Caco-2 (cell line): Measurements from ENCODE around the gene LEMD2. TPM values are rescaled to one million over a fixed set of nuclear protein-coding genes. Genes with fewer than 3 reads are reported as not detected.

Experiments used
- BruUV-seq: library from RNA; stranded (reverse); fragments of 400-500 nt; replicated peaks from 2 replicates; lab custom pipeline; 2021; lab: Mats Ljungman, UMichigan
- CTCF ChIA-PET: fragments of 300-600 bp; sonication (Branson Sonifier 250); formaldehyde crosslinking; loops from one replicate; lab custom pipeline; 2022; ENCODE audit warnings: antibody characterized with exemption; lab: Charles Lee
- POLR2A ChIA-PET: fragments of 300-600 bp; sonication (Branson Sonifier 250); formaldehyde crosslinking; loops from one replicate; lab custom pipeline; 2022; ENCODE audit warnings: antibody characterized with exemption; lab: Charles Lee
- DNase-seq, 2 experiments: peaks; one replicate each; pipeline versions ENCODE4 v3.0.0 to v3.0.0-alpha.2; 2020 to 2022
- H3K27me3 ChIP-seq: replicated peaks from 2 replicates; pipeline ENCODE4 v1.6.0; 2011; ENCODE audit warnings: low read length; ENCODE audit not compliant: control insufficient read depth, insufficient read depth
- H3K36me3 ChIP-seq: 2 replicates; pipeline ENCODE4 v1.5.1; 2011; ENCODE audit warnings: low read length; ENCODE audit not compliant: control insufficient read depth, insufficient read depth
- H3K4me1 ChIP-seq: fragments of 250-450 bp; sonication (Bioruptor Pico); 2 replicates; pipeline ENCODE4 v1.5.1; 2020; ENCODE audit warnings: mild to moderate bottlenecking
- H3K4me3 ChIP-seq: 2 replicates; pipeline ENCODE4 v1.5.1; 2011; ENCODE audit warnings: low read depth, mild to moderate bottlenecking, control low read depth, low read length
- H3K9me3 ChIP-seq: fragments of 250-450 bp; sonication (Bioruptor Pico); 2 replicates; pipeline ENCODE4 v1.5.1; 2020; ENCODE audit warnings: mild to moderate bottlenecking, moderate library complexity
- H3K27ac Mint-ChIP-seq: one replicate; pipeline ENCODE4 v1.8.0; 2022; ENCODE audit warnings: mixed read lengths; ENCODE audit not compliant: unreplicated experiment
- H3K27me3 Mint-ChIP-seq: one replicate; pipeline ENCODE4 v1.8.0; 2022; ENCODE audit warnings: mixed read lengths; ENCODE audit not compliant: insufficient read depth, unreplicated experiment
- H3K36me3 Mint-ChIP-seq: one replicate; pipeline ENCODE4 v1.8.0; 2022; ENCODE audit warnings: mild to moderate bottlenecking, mixed read lengths; ENCODE audit not compliant: insufficient read depth, unreplicated experiment
- H3K4me1 Mint-ChIP-seq: one replicate; pipeline ENCODE4 v1.8.0; 2022; ENCODE audit warnings: low read depth, mixed read lengths; ENCODE audit not compliant: unreplicated experiment
- H3K4me3 Mint-ChIP-seq: one replicate; pipeline ENCODE4 v1.8.0; 2022; ENCODE audit warnings: mild to moderate bottlenecking, moderate library complexity, mixed read lengths; ENCODE audit not compliant: unreplicated experiment
- H3K9me3 Mint-ChIP-seq: one replicate; pipeline ENCODE4 v1.8.0; 2022; ENCODE audit warnings: mixed read lengths; ENCODE audit not compliant: unreplicated experiment
- CTCF ChIP-seq, 2 experiments: fragments of 200-600 bp in 1 of 2; IDR thresholded peaks; 1 replicate in 1 of 2; 2 replicates in 1 of 2; pipeline versions ENCODE4 v1.5.1 to v1.8.0; 2011 to 2022; ENCODE audit warnings: antibody characterized with exemption in 1 of 2, control low read depth in 1 of 2, inconsistent platforms in 1 of 2, low read depth in 1 of 2, low read length in 1 of 2, mild to moderate bottlenecking in 1 of 2, moderate library complexity in 1 of 2; ENCODE audit not compliant: insufficient read depth in 1 of 2, severe bottlenecking in 1 of 2, unreplicated experiment in 1 of 2
- intact Hi-C: fragments of 100-400 bp; cut with micrococcal nuclease; formaldehyde crosslinking; loops from one replicate; pipeline ENCODE4 v1.10.0; 2022; ENCODE audit not compliant: unreplicated experiment
- total RNA-seq: library from RNA; stranded (reverse); gene quantifications from 2 replicates; pipeline ENCODE4 v1.2.3, GENCODE V29; 2022

The LEMD2 gene
- total RNA-seq, 1 experiment from 2014 or later: 53.2 TPM

- ChIA-PET POLR2A (no interaction called here), CTCF (interaction anchor here (1.0 to 1.4 kb wide), 4 partner anchors 9 to 257 kb away, joined by 3 read pairs; no protein-coding TSS in a partner anchor)
- Histone ChIP-seq H3K9me3 (no peaks in the 10 kb centered on the region), H3K4me3 (no peak overlapping the region), H3K27me3 (no peaks in the 10 kb centered on the region), H3K4me1 (no peaks in the 10 kb centered on the region), H3K36me3 (peaks cover 3% of the 10 kb centered on the region; the same call in 1 of the 2 replicates)
- BruUV-seq: no TSS peak
- intact Hi-C loops: no loop called here
- Mint-ChIP-seq H3K27me3 (no peaks in the 10 kb centered on the region), H3K4me3 (no peak overlapping the region), H3K36me3 (peaks cover 16% of the 10 kb centered on the region), H3K4me1 (no peaks in the 10 kb centered on the region), H3K27ac (no peak overlapping the region), H3K9me3 (no peaks in the 10 kb centered on the region)
- no peak for TF ChIP-seq CTCF (IDR thresholded peaks at IDR 0.05; ENCODE audit: insufficient read depth in 1 of 2, low read depth in 1 of 2, low read length in 1 of 2, severe bottlenecking in 1 of 2, unreplicated experiment in 1 of 2)
- DNase-seq: no peak
Observed at GRCh38 chr6:33770833-33771145, 18.1 kb downstream of the LEMD2 start.

GRCh38 chr6:33770124-33770832 is 18.7 kb downstream of the LEMD2 start:
- Mint-ChIP-seq H3K27ac (no peak overlapping the region), H3K27me3 (no peaks in the 10 kb centered on the region), H3K4me3 (no peak overlapping the region), H3K36me3 (peaks cover 16% of the 10 kb centered on the region), H3K9me3 (no peaks in the 10 kb centered on the region), H3K4me1 (no peaks in the 10 kb centered on the region)
- ChIA-PET CTCF (interaction anchor here (1.4 kb wide), 2 partner anchors 24 to 258 kb away, joined by 3 to 4 read pairs; no protein-coding TSS in a partner anchor), POLR2A (interaction anchor here (0.5 kb wide), 1 partner anchor 59 kb away, joined by 4 read pairs; the partner anchor contains the start of gene UQCC2)
- no peak for TF ChIP-seq CTCF (IDR thresholded peaks at IDR 0.05; ENCODE audit: insufficient read depth in 1 of 2, low read depth in 1 of 2, low read length in 1 of 2, severe bottlenecking in 1 of 2, unreplicated experiment in 1 of 2)
- Histone ChIP-seq H3K27me3 (no peaks in the 10 kb centered on the region), H3K36me3 (peaks cover 3% of the 10 kb centered on the region; the same call in 1 of the 2 replicates), H3K4me1 (no peaks in the 10 kb centered on the region), H3K9me3 (no peaks in the 10 kb centered on the region), H3K4me3 (no peak overlapping the region)
- intact Hi-C loops: no loop called here
- no TSS peak for BruUV-seq
- no peak for DNase-seq

- CTCF ChIA-PET: interaction anchor here (1.4 to 1.5 kb wide), 2 partner anchors 23 to 58 kb away, joined by 3 to 4 read pairs; partner anchors contain the start of gene UQCC2
- Mint-ChIP-seq H3K4me3 (no peak overlapping the region), H3K27ac (no peak overlapping the region), H3K4me1 (no peaks in the 10 kb centered on the region), H3K27me3 (no peaks in the 10 kb centered on the region), H3K36me3 (peaks cover 10% of the 10 kb centered on the region), H3K9me3 (no peaks in the 10 kb centered on the region)
- POLR2A ChIA-PET: no interaction called here
- no peak for TF ChIP-seq CTCF (IDR thresholded peaks at IDR 0.05; ENCODE audit: insufficient read depth in 1 of 2, low read depth in 1 of 2, low read length in 1 of 2, severe bottlenecking in 1 of 2, unreplicated experiment in 1 of 2)
- intact Hi-C loops: no loop called here
- Histone ChIP-seq H3K4me3 (no peak overlapping the region), H3K36me3 (peaks cover 1% of the 10 kb centered on the region; the same call in 1 of the 2 replicates), H3K4me1 (no peaks in the 10 kb centered on the region), H3K27me3 (no peaks in the 10 kb centered on the region), H3K9me3 (no peaks in the 10 kb centered on the region)
- DNase-seq: no peak
- no TSS peak for BruUV-seq
Observed at GRCh38 chr6:33769248-33769821, 19.6 kb downstream of the LEMD2 start.
